Lower leg skin (tissue), 4 donors: Measurements from ENCODE around the gene SMCO4. TPM values are rescaled to one million over a fixed set of nuclear protein-coding genes. Genes with fewer than 3 reads are reported as not detected.

Experiments
- DNase-seq, 2 donors: peaks; one replicate each; pipeline ENCODE4 v3.0.0-alpha.2; 2019; ENCODE audit warnings: low spot score in 2 of 2
- H3K4me3 ChIP-seq: fragments of 200-600 bp; sonication (generic); 2 replicates; pipeline ENCODE4 v1.5.1; 2017; ENCODE audit warnings: mild to moderate bottlenecking, low read depth; ENCODE audit not compliant: poor library complexity, severe bottlenecking
- POLR2A ChIP-seq, 2 donors: fragments of 450-650 bp; IDR thresholded peaks; one replicate each; pipeline ENCODE4 v1.6.1; 2016 to 2017; ENCODE audit warnings: antibody characterized with exemption in 2 of 2, mild to moderate bottlenecking in 1 of 2, moderate library complexity in 1 of 2
- WGBS, 2 donors: methylation state at CpG; one replicate each; pipeline ENCODE4 v1.1.5; 2018; 5-methylcytosine and 5-hydroxymethylcytosine counted together
- intact Hi-C: fragments of 100-400 bp; cut with DNase I; formaldehyde crosslinking; loops from one replicate; pipeline ENCODE4 v1.15.0; 2023; ENCODE audit warnings: low total_unique reads
- total RNA-seq, 4 donors: library from RNA; depleted of rRNA; stranded (reverse); fragments of >200 nt; gene quantifications; one replicate each; pipeline ENCODE4 v1.1.0, GENCODE V29; 2016
- TF ChIP-seq, protein P1 (sequence below), 3 donors: fragments of 450-650 bp; IDR thresholded peaks; one replicate each; pipeline ENCODE4 v1.5.1; 2016; ENCODE audit warnings: antibody characterized with exemption in 3 of 3, mild to moderate bottlenecking in 3 of 3, moderate library complexity in 2 of 3

The SMCO4 gene
- total RNA-seq, 4 donors from 2014 or later, result 8.2 to 30.4 (median 15.3) TPM

DNA sequence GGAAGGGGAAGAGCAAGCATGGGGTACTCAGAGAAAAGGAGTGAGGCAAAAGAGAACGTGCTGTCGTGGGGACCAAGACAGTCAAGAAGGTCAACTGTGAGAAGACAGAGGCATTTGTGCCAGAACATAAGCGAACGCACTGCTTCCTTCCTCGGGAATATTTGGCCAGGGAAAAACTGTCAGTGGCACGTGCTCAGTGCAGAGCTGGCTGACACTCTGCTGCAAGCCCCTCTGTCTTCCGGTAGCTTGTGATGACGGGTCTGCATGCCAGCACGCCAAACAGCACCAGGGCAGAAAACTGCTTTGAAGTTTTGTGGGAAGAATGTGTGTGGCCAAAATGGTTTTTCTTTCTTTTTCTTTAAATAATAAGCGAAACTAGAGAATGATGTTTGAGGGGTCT, 60.6 kb downstream of the SMCO4 start:
- intact Hi-C loops, result no loop called here
- no peak overlapping the region for H3K4me3 ChIP-seq
- no peak for DNase-seq
- no peak for TF ChIP-seq POLR2A (IDR thresholded peaks at IDR 0.05)
- TF ChIP-seq, protein P1, sequence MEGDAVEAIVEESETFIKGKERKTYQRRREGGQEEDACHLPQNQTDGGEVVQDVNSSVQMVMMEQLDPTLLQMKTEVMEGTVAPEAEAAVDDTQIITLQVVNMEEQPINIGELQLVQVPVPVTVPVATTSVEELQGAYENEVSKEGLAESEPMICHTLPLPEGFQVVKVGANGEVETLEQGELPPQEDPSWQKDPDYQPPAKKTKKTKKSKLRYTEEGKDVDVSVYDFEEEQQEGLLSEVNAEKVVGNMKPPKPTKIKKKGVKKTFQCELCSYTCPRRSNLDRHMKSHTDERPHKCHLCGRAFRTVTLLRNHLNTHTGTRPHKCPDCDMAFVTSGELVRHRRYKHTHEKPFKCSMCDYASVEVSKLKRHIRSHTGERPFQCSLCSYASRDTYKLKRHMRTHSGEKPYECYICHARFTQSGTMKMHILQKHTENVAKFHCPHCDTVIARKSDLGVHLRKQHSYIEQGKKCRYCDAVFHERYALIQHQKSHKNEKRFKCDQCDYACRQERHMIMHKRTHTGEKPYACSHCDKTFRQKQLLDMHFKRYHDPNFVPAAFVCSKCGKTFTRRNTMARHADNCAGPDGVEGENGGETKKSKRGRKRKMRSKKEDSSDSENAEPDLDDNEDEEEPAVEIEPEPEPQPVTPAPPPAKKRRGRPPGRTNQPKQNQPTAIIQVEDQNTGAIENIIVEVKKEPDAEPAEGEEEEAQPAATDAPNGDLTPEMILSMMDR (IDR thresholded peaks at IDR 0.05), result no peak
- 65 to 73% methylated on average over 10 of the region's 10 CpGs for WGBS, 2 donors

GRCh38 chr11:93481696-93482095, 61.5 kb downstream of the SMCO4 start:
- no peak overlapping the region for H3K4me3 ChIP-seq
- DNase-seq, result no peak
- intact Hi-C loops, result no loop called here
- 60 to 74% methylated on average over 6 of the region's 6 CpGs for WGBS, 2 donors
- TF ChIP-seq POLR2A (IDR thresholded peaks at IDR 0.05), result no peak
- TF ChIP-seq, protein P1 (IDR thresholded peaks at IDR 0.05), result no peak

- TF ChIP-seq POLR2A (IDR thresholded peaks at IDR 0.05), result no peak
- TF ChIP-seq, protein P1 (IDR thresholded peaks at IDR 0.05), result no peak
- intact Hi-C loops, result no loop called here
- H3K4me3 ChIP-seq, result no peak overlapping the region
- DNase-seq, result no peak
- WGBS, 2 donors, result 70 to 78% methylated on average over 13 to 16 of the region's 16 CpGs
Observed at GRCh38 chr11:93481279-93481678, 61.9 kb downstream of the SMCO4 start.

- DNase-seq, result no peak
- no peak overlapping the region for H3K4me3 ChIP-seq
- TF ChIP-seq, protein P1 (IDR thresholded peaks at IDR 0.05), result no peak
- TF ChIP-seq POLR2A (IDR thresholded peaks at IDR 0.05), result no peak
- intact Hi-C loops, result no loop called here
- WGBS, 2 donors, result 89 to 96% methylated on average over 1 of the region's 1 CpG
Observed at GRCh38 chr11:93480756-93481155, 62.4 kb downstream of the SMCO4 start.

DNA sequence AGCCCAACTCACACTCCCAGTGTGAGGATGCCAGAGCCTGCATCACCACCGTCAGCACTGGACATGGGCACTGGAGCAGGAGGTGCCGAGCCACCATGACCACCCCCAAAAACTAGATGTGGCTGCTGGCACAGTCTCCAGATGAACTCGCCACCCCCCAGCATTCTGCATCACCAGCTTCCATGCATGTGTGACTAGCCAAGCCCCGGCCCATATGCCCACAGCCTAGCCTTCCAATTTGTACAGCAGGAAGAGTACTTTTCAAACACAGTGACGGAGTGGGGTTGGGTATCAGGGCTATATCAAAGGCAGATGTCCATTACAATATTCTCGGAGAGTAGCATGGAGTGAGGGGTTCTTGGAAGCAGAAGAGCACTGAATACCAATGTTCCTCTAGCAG, 62.9 kb downstream of the SMCO4 start:
- TF ChIP-seq, protein P1 (IDR thresholded peaks at IDR 0.05), result no peak
- TF ChIP-seq POLR2A (IDR thresholded peaks at IDR 0.05), result no peak
- no peak overlapping the region for H3K4me3 ChIP-seq
- WGBS, 2 donors, result 95 to 96% methylated on average over 6 of the region's 6 CpGs
- DNase-seq, result no peak
- intact Hi-C loops, result no loop called here

DNA sequence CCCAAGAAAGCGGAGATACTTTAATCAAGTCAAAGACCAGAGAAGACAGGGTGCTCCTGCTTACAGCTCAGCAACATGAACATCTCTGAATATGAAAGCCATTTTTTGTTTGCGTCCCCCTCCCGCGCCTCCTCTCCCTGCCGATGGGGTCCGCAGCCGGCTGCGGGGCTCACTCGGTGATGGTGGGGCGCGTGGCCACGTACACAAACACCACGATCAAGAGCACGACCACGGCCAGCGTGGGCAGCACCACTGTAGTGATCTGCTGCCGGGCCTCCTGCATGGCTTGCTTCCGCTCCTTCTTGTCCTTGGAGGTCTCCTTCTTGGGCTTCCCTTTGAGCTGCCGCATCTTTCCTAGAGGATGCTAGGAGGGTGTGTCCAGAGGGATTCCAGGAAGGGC, 64.3 kb downstream of the SMCO4 start:
- 94 to 99% methylated on average over 19 of the region's 19 CpGs for WGBS, 2 donors
- TF ChIP-seq POLR2A (IDR thresholded peaks at IDR 0.05), result no peak
- TF ChIP-seq, protein P1 (IDR thresholded peaks at IDR 0.05), result no peak
- no peak overlapping the region for H3K4me3 ChIP-seq
- intact Hi-C loops, result no loop called here
- DNase-seq, result no peak
